Liver (tissue), 3 donors: Measurements from ENCODE around the gene PSG6.

ENCODE experiments used
- ATF3 ChIP-seq: IDR thresholded peaks from 2 replicates; pipeline ENCODE4 v1.6.1; 2016; ENCODE audit warnings: antibody characterized with exemption
- CTCF ChIP-seq: fragments of 150-350 bp; IDR thresholded peaks from 2 replicates; pipeline ENCODE4 v1.5.1; 2017; ENCODE audit warnings: improper control_type of control experiment, low read depth, low read length; ENCODE audit not compliant: missing input control
- FOXA1 ChIP-seq: IDR thresholded peaks from 2 replicates; pipeline ENCODE4 v1.6.1; 2016; ENCODE audit warnings: antibody characterized with exemption
- GABPA ChIP-seq, 2 donors: IDR thresholded peaks in 1 of 2; conservative IDR thresholded peaks in 1 of 2; 2 replicates each; pipeline ENCODE4 v1.6.1; 2016; ENCODE audit warnings: antibody characterized with exemption in 2 of 2, mild to moderate bottlenecking in 1 of 2, moderate library complexity in 1 of 2
- HNF4A ChIP-seq, 2 donors: conservative IDR thresholded peaks; 2 replicates each; pipeline ENCODE4 v1.6.1; 2016; ENCODE audit warnings: antibody characterized with exemption in 2 of 2, mild to moderate bottlenecking in 2 of 2
- MAX ChIP-seq: IDR thresholded peaks from 2 replicates; pipeline ENCODE4 v1.6.1; 2016; ENCODE audit warnings: antibody characterized with exemption
- NR2F2 ChIP-seq: IDR thresholded peaks from 2 replicates; pipeline ENCODE4 v1.6.1; 2016; ENCODE audit warnings: antibody characterized with exemption
- RAD21 ChIP-seq, 2 donors: IDR thresholded peaks; 2 replicates each; pipeline ENCODE4 v1.6.1; 2016; ENCODE audit warnings: antibody characterized with exemption in 2 of 2, mild to moderate bottlenecking in 2 of 2
- REST ChIP-seq: IDR thresholded peaks from 2 replicates; pipeline ENCODE4 v1.6.1; 2016; ENCODE audit warnings: antibody characterized with exemption, mild to moderate bottlenecking
- RXRA ChIP-seq, 2 donors: IDR thresholded peaks; 2 replicates each; pipeline ENCODE4 v1.6.1; 2017 to 2018; ENCODE audit warnings: antibody characterized with exemption in 2 of 2, mild to moderate bottlenecking in 1 of 2
- SP1 ChIP-seq: IDR thresholded peaks from 2 replicates; pipeline ENCODE4 v1.6.1; 2018; ENCODE audit warnings: antibody characterized with exemption, mild to moderate bottlenecking
- TAF1 ChIP-seq: conservative IDR thresholded peaks from 2 replicates; pipeline ENCODE4 v1.6.1; 2016; ENCODE audit warnings: antibody characterized with exemption, mild to moderate bottlenecking
- ZBTB33 ChIP-seq: IDR thresholded peaks from 2 replicates; pipeline ENCODE4 v1.6.1; 2016; ENCODE audit warnings: antibody characterized with exemption
- donor health status: healthy.
- donor health status: healthy.

GRCh38 chr19:42942187-42942789, 24.6 kb upstream of the PSG6 start:
- TF ChIP-seq CTCF = peak; percentile 23
- no peak for TF ChIP-seq SP1
- TF ChIP-seq MAX = no peak
- TF ChIP-seq ZBTB33 = no peak
- no peak for TF ChIP-seq REST
- peak in 1 of 2 donors; percentile 8 for TF ChIP-seq RAD21 (IDR thresholded peaks at IDR 0.05)
- TF ChIP-seq NR2F2 = no peak
- no peak for TF ChIP-seq GABPA (IDR thresholded peaks at IDR 0.05 in 1 of 2, conservative IDR thresholded peaks at IDR 0.05 in 1 of 2)
- TF ChIP-seq RXRA (IDR thresholded peaks at IDR 0.05) = no peak
- TF ChIP-seq TAF1 = no peak
- TF ChIP-seq FOXA1 = no peak
- no peak for TF ChIP-seq ATF3
- TF ChIP-seq HNF4A (conservative IDR thresholded peaks at IDR 0.05) = no peak
